Kidney tubule cell (primary cell): Measurements from ENCODE around the gene SPTBN5.

ENCODE experiments used
- DNase-seq: peaks from one replicate; pipeline ENCODE4 v3.0.0-alpha.2; 2018; ENCODE audit warnings: low spot score

Gene SPTBN5

GRCh38 chr15:41847206-41847605 lies 46.6 kb downstream of the SPTBN5 start:
- DNase-seq: no peak

GRCh38 chr15:41844814-41845213 lies 49.0 kb downstream of the SPTBN5 start:
- DNase-seq: no peak

- no peak for DNase-seq
These were observed 50.3 kb downstream of the SPTBN5 start for GRCh38 chr15:41843571-41843970.

GRCh38 chr15:41842229-41842628 lies 51.6 kb downstream of the SPTBN5 start:
- no peak for DNase-seq

- no peak for DNase-seq
These were observed 52.7 kb downstream of the SPTBN5 start for GRCh38 chr15:41841131-41841530.

GRCh38 chr15:41840673-41841072 lies 53.2 kb downstream of the SPTBN5 start:
- no peak for DNase-seq

GRCh38 chr15:41839781-41840491 lies 53.9 kb downstream of the SPTBN5 start:
- no peak for DNase-seq

GRCh38 chr15:41838400-41838897 lies 55.4 kb downstream of the SPTBN5 start, which contains the start of gene PLA2G4B:
PLA2G4B (plus strand) TSS chr15:41838847; CDS start chr15:41838914, 67 bp downstream.
- peak; percentile 6 for DNase-seq

- no peak for DNase-seq
These were observed 57.0 kb downstream of the SPTBN5 start for GRCh38 chr15:41836713-41837454.

GRCh38 chr15:41836073-41836472 lies 57.8 kb downstream of the SPTBN5 start:
- DNase-seq: no peak

- DNase-seq: no peak
These were observed 59.8 kb downstream of the SPTBN5 start for GRCh38 chr15:41834096-41834495.

GRCh38 chr15:41832875-41833274 lies 61.0 kb downstream of the SPTBN5 start:
- DNase-seq: peak; percentile 84

- DNase-seq: no peak
These were observed 61.6 kb downstream of the SPTBN5 start for GRCh38 chr15:41832208-41832607.

GRCh38 chr15:41831291-41831690 lies 62.6 kb downstream of the SPTBN5 start:
- peak; percentile 35 for DNase-seq

- DNase-seq: no peak
These were observed 63.8 kb downstream of the SPTBN5 start for GRCh38 chr15:41829959-41830646.

- DNase-seq: peak; percentile 24
These were observed 65.1 kb downstream of the SPTBN5 start for GRCh38 chr15:41828807-41829141.

GRCh38 chr15:41827880-41828806 lies 65.7 kb downstream of the SPTBN5 start, which contains the start of gene JMJD7:
JMJD7 (plus strand) TSS chr15:41828092; CDS start chr15:41828125, 33 bp downstream.
- DNase-seq: peak; percentile 87

- no peak for DNase-seq
These were observed 66.5 kb downstream of the SPTBN5 start for GRCh38 chr15:41827290-41827879.

- DNase-seq: no peak
These were observed 68.0 kb downstream of the SPTBN5 start for GRCh38 chr15:41825572-41826535.

- DNase-seq: no peak
These were observed 68.7 kb downstream of the SPTBN5 start for GRCh38 chr15:41825145-41825544.
